Measurements from ENCODE around the gene LDLRAD4. TPM values are rescaled to one million over a fixed set of nuclear protein-coding genes. Genes with fewer than 3 reads are reported as not detected.

LDLRAD4 gene
- total and polyA plus RNA-seq, 2 donors (not counting 1 experiment from before 2014, with no cell fraction given) = 13.9 to 35.7 TPM

- 97% methylated on average over 17 of the region's 17 CpGs for WGBS (ENCODE audit: insufficient coverage)
- intact Hi-C loops (cut with micrococcal nuclease) = no loop called here
- TF ChIP-seq EZH2 (IDR thresholded peaks at IDR 0.05; ENCODE audit: borderline replicate concordance, insufficient read depth, low read depth, low read length, poor library complexity, severe bottlenecking) (no peak), CTCF (IDR thresholded peaks at IDR 0.05) (no peak)
- Histone ChIP-seq H4K20me1 (ENCODE audit: control insufficient read depth, insufficient read depth, low read length, poor library complexity, severe bottlenecking) (no peaks in the 10 kb centered on the region), H3K9ac (ENCODE audit: low read length) (no peak overlapping the region), H3K36me3 (replicated peaks in 1 of 2; ENCODE audit: control extremely low read depth in 1 of 2, control insufficient read depth in 1 of 2, extremely low read depth in 1 of 2, insufficient read depth in 2 of 2, low read length in 1 of 2) (no peaks in the 10 kb centered on the region), H3K9me3 (ENCODE audit: control extremely low read depth in 1 of 3, control insufficient read depth in 2 of 3, insufficient read depth in 1 of 3, low read length in 2 of 3) (no peaks in the 10 kb centered on the region), H3K4me3 (ENCODE audit: control extremely low read depth in 1 of 5, extremely low read depth in 1 of 5, insufficient read depth in 1 of 5, low read depth in 2 of 5, low read length in 4 of 5) (no peak overlapping the region), H3K27ac (ENCODE audit: low read length in 2 of 2) (no peak overlapping the region), H3K79me2 (ENCODE audit: control insufficient read depth, insufficient read depth, low read length) (no peaks in the 10 kb centered on the region), H2AFZ (ENCODE audit: insufficient read depth, low read depth, low read length, poor library complexity, severe bottlenecking) (no peak overlapping the region), H3K27me3 (replicated peaks in 1 of 4; ENCODE audit: control extremely low read depth in 1 of 4, control insufficient read depth in 3 of 4, insufficient read depth in 4 of 4, low read length in 3 of 4) (no peaks in the 10 kb centered on the region), H3K4me1 (ENCODE audit: control insufficient read depth in 2 of 2, insufficient read depth in 2 of 2, low read length in 2 of 2) (peaks cover 13 to 16% of the 10 kb centered on the region in 2 donors), H3K4me2 (replicated peaks; ENCODE audit: low read depth, low read length, poor library complexity, severe bottlenecking) (no peak overlapping the region)
- ATAC-seq (ENCODE audit: low read depth) (no peak), DNase-seq (no peak)
- no peak overlapping the region for H3K27ac Mint-ChIP-seq
- POLR2A ChIA-PET = no interaction called here
- peaks cover 20% of the 10 kb centered on the region for H3K4me1 Mint-ChIP-seq
- CTCF ChIA-PET = no interaction called here
- H3K27me3 Mint-ChIP-seq = peaks cover 12% of the 10 kb centered on the region
- H3K9me3 Mint-ChIP-seq (ENCODE audit: insufficient read depth) = no peaks in the 10 kb centered on the region
- no peak overlapping the region for H3K4me3 Mint-ChIP-seq
Measured at GRCh38 chr18:13442451-13442850, 223.9 kb downstream of the LDLRAD4 start.

- H3K4me3 Mint-ChIP-seq = no peak overlapping the region
- POLR2A ChIA-PET = no interaction called here
- H3K9me3 Mint-ChIP-seq (ENCODE audit: insufficient read depth) = no peaks in the 10 kb centered on the region
- H4K20me1 ChIP-seq (ENCODE audit: control insufficient read depth, insufficient read depth, low read length, poor library complexity, severe bottlenecking) = no peaks in the 10 kb centered on the region
- no peak overlapping the region for H3K4me3 ChIP-seq (ENCODE audit: control extremely low read depth in 1 of 5, extremely low read depth in 1 of 5, insufficient read depth in 1 of 5, low read depth in 2 of 5, low read length in 4 of 5)
- ATAC-seq (ENCODE audit: low read depth) = no peak
- H3K4me1 Mint-ChIP-seq = peaks cover 20% of the 10 kb centered on the region
- H2AFZ ChIP-seq (ENCODE audit: insufficient read depth, low read depth, low read length, poor library complexity, severe bottlenecking) = no peak overlapping the region
- no peaks in the 10 kb centered on the region for H3K79me2 ChIP-seq (ENCODE audit: control insufficient read depth, insufficient read depth, low read length)
- no peak overlapping the region for H3K9ac ChIP-seq (ENCODE audit: low read length)
- no peak for DNase-seq
- H3K9me3 ChIP-seq (ENCODE audit: control extremely low read depth in 1 of 3, control insufficient read depth in 2 of 3, insufficient read depth in 1 of 3, low read length in 2 of 3) = no peaks in the 10 kb centered on the region
- no peak overlapping the region for H3K27ac ChIP-seq (ENCODE audit: low read length in 2 of 2)
- H3K36me3 ChIP-seq (replicated peaks in 1 of 2; ENCODE audit: control extremely low read depth in 1 of 2, control insufficient read depth in 1 of 2, extremely low read depth in 1 of 2, insufficient read depth in 2 of 2, low read length in 1 of 2) = no peaks in the 10 kb centered on the region
- no peak for TF ChIP-seq EZH2 (IDR thresholded peaks at IDR 0.05; ENCODE audit: borderline replicate concordance, insufficient read depth, low read depth, low read length, poor library complexity, severe bottlenecking)
- TF ChIP-seq CTCF (IDR thresholded peaks at IDR 0.05) = no peak
- 86% methylated on average over 4 of the region's 14 CpGs for WGBS (ENCODE audit: insufficient coverage)
- H3K27ac Mint-ChIP-seq = no peak overlapping the region
- no peak overlapping the region for H3K4me2 ChIP-seq (replicated peaks; ENCODE audit: low read depth, low read length, poor library complexity, severe bottlenecking)
- CTCF ChIA-PET = interaction anchor here (1.0 kb wide), 1 partner anchor 47 kb away, joined by 3 read pairs; no protein-coding TSS in a partner anchor
- H3K4me1 ChIP-seq (ENCODE audit: control insufficient read depth in 2 of 2, insufficient read depth in 2 of 2, low read length in 2 of 2) = peaks cover 12 to 16% of the 10 kb centered on the region in 2 donors
- H3K27me3 Mint-ChIP-seq = peaks cover 23% of the 10 kb centered on the region
- peaks cover 0 to 3% (median 0%) of the 10 kb centered on the region in 4 experiments for H3K27me3 ChIP-seq (replicated peaks in 1 of 4; ENCODE audit: control extremely low read depth in 1 of 4, control insufficient read depth in 3 of 4, insufficient read depth in 4 of 4, low read length in 3 of 4)
- intact Hi-C loops (cut with micrococcal nuclease) = no loop called here
Measured at GRCh38 chr18:13443552-13443951, 225.0 kb downstream of the LDLRAD4 start.
